HAP-1 (cell line): ENCODE measurements around the gene ARMS2.

ENCODE experiments used
- DNase-seq, 2 experiments: peaks; one replicate each; pipeline ENCODE4 v3.0.0-alpha.2; 2016 to 2020; ENCODE audit warnings: low spot score in 2 of 2
- H3K27me3 ChIP-seq: fragments of 250-450 bp; sonication (Bioruptor Pico); 2 replicates; pipeline ENCODE4 v1.5.1; 2020; ENCODE audit warnings: low read depth, mild to moderate bottlenecking, moderate library complexity
- H3K36me3 ChIP-seq: fragments of 250-450 bp; sonication (Bioruptor Pico); replicated peaks from 2 replicates; pipeline ENCODE4 v1.5.1; 2020; ENCODE audit warnings: mild to moderate bottlenecking
- H3K4me1 ChIP-seq: fragments of 250-450 bp; sonication (Bioruptor Pico); 2 replicates; pipeline ENCODE4 v1.5.1; 2020; ENCODE audit warnings: mild to moderate bottlenecking
- H3K4me3 ChIP-seq: fragments of 250-450 bp; sonication (Bioruptor Pico); 2 replicates; pipeline ENCODE4 v1.5.1; 2020; ENCODE audit warnings: mild to moderate bottlenecking, moderate library complexity
- H3K9me3 ChIP-seq: fragments of 250-450 bp; sonication (Bioruptor Pico); 2 replicates; pipeline ENCODE4 v1.5.1; 2020; ENCODE audit warnings: mild to moderate bottlenecking, moderate library complexity
- in situ Hi-C: fragments of 300-500 bp; cut with MboI; formaldehyde crosslinking; loops from 3 replicates; pipeline ENCODE4 v1.14.3; 2020; ENCODE audit warnings: low sequenced_read_pairs, inconsistent platforms, mixed read lengths

Gene ARMS2

DNA sequence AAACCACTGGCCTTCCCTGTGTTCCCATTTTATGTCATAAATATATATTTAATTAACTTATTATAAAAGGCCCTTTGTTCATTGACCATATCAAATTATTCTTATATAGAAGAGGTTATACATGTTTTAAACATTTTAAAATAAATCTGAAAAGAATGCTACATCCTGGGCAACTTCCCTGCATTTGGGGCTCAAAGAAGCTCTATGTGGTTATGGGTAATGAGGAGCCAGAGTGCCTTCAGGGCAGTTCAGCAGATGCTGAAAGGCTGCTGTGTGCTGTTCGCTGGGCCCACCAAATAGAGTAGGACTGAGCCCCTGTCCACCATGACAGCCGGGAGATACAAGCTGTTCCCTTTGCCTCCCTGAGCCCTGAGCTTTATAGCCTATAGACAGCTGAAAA lies 42.8 kb downstream of the ARMS2 start:
- Histone ChIP-seq H3K27me3 (no peaks in the 10 kb centered on the region), H3K9me3 (no peaks in the 10 kb centered on the region), H3K4me3 (no peak overlapping the region), H3K36me3 (no peaks in the 10 kb centered on the region), H3K4me1 (peaks cover 22% of the 10 kb centered on the region)
- DNase-seq, result no peak
- in situ Hi-C loops, result no loop called here

DNA sequence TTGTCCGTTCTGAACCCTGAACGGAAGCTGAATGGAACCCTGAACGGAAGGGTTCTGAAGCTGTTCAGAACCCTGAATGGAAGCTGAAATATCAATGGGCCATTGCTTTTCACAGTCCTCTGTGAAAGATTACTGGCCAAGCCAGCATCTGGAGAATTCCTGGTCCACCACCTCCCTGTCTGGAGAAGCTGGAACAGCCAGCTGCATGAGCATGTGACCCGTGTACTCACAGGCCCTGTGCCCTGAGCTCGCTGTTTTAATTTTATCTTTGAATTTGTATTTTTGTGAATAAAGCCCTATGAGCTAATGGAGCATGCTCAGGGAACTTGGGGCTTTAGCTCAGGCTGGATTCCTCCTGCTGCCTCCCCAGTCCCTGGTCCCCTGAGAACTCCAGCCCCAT lies 44.1 kb downstream of the ARMS2 start:
- Histone ChIP-seq H3K4me3 (no peak overlapping the region), H3K4me1 (peaks cover 22% of the 10 kb centered on the region), H3K27me3 (no peaks in the 10 kb centered on the region), H3K36me3 (no peaks in the 10 kb centered on the region), H3K9me3 (no peaks in the 10 kb centered on the region)
- DNase-seq, result no peak
- in situ Hi-C loops, result no loop called here

DNA sequence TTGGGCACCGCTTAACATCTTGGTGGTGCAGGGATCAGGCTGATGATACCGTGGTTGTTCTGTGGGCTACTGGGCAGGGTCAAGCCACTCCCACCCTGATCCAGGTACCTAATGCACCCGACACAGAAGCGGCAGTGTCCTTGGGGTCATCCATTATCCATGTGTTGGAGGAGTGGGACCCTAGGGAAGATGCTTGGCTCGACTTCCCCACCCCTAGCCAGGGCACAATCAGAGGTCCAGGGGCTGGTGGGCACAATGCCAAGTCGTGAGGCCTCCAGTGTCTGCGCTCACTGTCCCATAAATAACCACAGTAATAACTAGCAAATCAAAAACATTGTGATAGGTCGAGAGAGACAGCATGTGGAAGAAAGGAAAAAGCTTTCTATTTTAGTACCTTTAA lies 44.6 kb downstream of the ARMS2 start:
- in situ Hi-C loops, result no loop called here
- Histone ChIP-seq H3K9me3 (no peaks in the 10 kb centered on the region), H3K36me3 (no peaks in the 10 kb centered on the region), H3K4me3 (no peak overlapping the region), H3K4me1 (peaks cover 22% of the 10 kb centered on the region), H3K27me3 (no peaks in the 10 kb centered on the region)
- no peak for DNase-seq

DNA sequence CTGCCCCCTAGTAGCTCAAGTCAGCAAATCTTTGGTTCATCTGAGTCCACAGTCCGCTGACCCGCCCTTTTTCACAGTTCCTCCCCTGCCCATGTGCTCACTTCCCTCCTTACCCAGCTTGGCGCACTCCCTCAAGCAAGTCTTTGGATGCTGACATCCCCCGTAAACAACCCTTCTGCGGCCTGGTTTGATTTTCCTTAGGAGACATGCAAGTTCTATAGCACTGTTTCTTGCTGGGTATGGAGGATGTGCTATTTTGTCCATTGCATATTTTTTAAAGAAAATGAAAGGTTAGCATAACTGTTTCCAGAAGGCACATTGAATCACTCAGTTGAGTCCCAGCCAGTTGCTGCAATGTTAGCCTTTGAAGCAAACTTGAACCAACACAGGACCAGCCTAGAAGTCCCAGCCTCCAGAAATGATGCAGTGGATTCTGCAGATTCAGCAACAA lies 45.1 kb downstream of the ARMS2 start:
- in situ Hi-C loops, result no loop called here
- H3K9me3 ChIP-seq, result no peaks in the 10 kb centered on the region
- no peak for DNase-seq
- H3K27me3 ChIP-seq, result no peaks in the 10 kb centered on the region
- H3K4me1 ChIP-seq, result peaks cover 20% of the 10 kb centered on the region
- no peaks in the 10 kb centered on the region for H3K36me3 ChIP-seq
- H3K4me3 ChIP-seq, result no peak overlapping the region

DNA sequence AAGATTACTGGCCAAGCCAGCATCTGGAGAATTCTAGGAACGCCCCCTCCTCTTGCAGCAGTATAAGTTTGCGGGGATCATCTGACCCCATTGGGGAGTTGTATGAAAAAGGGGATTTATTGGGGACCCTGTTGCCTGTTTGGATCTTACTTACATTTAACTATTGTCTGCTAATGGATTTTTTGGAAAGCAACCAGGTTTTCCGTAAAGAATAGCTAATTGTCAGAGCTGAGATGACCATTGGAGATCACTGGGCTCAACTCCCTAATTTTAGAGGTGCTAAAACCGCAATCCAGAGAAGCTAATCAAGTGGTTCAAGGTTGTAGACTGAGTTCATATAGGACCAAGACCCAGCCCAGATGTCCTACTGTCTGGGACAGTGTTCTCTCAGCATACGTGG lies 45.7 kb downstream of the ARMS2 start:
- peaks cover 13% of the 10 kb centered on the region for H3K4me1 ChIP-seq
- no peaks in the 10 kb centered on the region for H3K27me3 ChIP-seq
- in situ Hi-C loops, result no loop called here
- no peaks in the 10 kb centered on the region for H3K36me3 ChIP-seq
- no peaks in the 10 kb centered on the region for H3K9me3 ChIP-seq
- H3K4me3 ChIP-seq, result no peak overlapping the region
- DNase-seq, result no peak

DNA sequence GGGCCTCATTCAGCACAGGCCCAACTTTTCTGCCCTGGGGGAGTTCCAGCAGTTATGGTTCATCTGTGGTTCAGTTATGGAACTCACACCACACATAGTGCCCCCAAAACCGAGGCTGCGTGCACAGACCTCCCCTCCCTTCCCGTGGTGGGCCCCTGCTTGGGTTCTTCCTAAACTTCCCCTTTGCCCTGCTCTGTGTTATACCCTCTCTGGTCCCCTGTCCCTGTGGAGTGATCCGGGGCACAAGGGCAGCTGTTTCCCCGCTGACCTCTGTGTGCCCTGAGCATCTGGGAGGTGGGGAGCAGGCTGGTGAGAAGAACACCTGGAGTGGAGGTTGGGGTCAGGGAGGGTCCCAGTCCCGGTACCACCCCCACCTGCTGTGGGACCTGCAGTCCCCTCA lies 46.3 kb downstream of the ARMS2 start:
- no peaks in the 10 kb centered on the region for H3K27me3 ChIP-seq
- DNase-seq, result no peak
- no peak overlapping the region for H3K4me3 ChIP-seq
- peaks cover 11% of the 10 kb centered on the region for H3K4me1 ChIP-seq
- no peaks in the 10 kb centered on the region for H3K9me3 ChIP-seq
- in situ Hi-C loops, result no loop called here
- H3K36me3 ChIP-seq, result no peaks in the 10 kb centered on the region

DNA sequence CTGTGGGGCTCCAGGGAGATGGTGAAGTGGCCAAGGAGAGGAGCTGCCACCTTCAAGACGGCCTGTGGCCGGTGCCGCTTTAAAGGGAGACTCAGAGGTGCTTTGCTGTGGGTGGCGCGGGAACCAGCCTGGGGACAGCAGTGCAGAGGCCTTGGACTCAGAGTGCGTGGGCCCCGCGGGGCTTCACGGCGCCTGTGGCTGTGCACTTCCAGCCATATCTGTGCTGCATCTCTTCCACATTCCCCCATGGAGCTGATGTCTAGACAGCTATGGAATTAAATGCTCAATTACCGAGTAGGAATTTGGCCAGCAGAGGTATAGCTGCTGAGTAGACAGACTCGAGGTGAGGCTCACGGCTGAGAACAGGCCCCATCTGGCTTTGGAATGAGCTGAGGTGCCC lies 48.6 kb downstream of the ARMS2 start:
- H3K9me3 ChIP-seq, result no peaks in the 10 kb centered on the region
- in situ Hi-C loops, result no loop called here
- no peaks in the 10 kb centered on the region for H3K4me1 ChIP-seq
- no peak overlapping the region for H3K4me3 ChIP-seq
- H3K27me3 ChIP-seq, result no peaks in the 10 kb centered on the region
- no peaks in the 10 kb centered on the region for H3K36me3 ChIP-seq
- DNase-seq, result no peak

DNA sequence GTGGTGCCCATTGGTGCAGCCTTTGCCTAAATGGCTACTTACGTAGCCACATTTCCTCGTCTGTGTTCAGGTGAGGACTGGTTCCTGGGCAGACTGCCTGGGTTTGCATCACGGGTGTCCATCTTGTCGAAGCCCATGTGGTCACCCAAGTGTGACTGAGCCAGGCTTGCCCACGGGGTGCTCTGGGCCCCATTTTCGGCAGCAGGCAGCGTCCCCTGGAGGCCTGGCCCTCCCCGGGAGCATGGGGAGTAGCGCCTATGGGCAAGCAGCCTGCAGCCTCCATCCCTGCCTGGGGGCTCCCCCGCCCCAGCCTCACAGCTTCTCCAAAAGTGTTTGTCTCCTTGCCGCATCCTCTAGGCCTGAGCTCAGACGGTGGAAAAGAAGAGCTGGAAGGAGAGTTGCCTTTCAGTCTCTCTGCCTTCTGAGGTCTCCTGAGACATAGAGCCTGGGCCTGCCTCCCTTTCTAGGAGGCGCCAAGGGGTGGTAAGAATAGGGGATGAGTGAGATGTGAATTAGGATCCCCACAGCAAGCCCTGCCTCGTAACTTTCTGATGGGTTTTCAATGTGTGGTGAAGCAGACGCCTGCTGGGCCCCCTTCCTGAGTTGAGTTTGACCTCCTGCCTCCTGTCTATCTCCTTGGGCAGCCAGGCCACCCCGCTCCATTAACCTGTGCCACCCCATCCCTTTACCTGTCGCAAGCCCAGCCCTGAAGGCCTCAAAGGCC lies 49.6 kb downstream of the ARMS2 start:
- H3K27me3 ChIP-seq, result no peaks in the 10 kb centered on the region
- no peaks in the 10 kb centered on the region for H3K36me3 ChIP-seq
- no peaks in the 10 kb centered on the region for H3K9me3 ChIP-seq
- no peaks in the 10 kb centered on the region for H3K4me1 ChIP-seq
- in situ Hi-C loops, result no loop called here
- no peak for DNase-seq
- H3K4me3 ChIP-seq, result no peak overlapping the region

DNA sequence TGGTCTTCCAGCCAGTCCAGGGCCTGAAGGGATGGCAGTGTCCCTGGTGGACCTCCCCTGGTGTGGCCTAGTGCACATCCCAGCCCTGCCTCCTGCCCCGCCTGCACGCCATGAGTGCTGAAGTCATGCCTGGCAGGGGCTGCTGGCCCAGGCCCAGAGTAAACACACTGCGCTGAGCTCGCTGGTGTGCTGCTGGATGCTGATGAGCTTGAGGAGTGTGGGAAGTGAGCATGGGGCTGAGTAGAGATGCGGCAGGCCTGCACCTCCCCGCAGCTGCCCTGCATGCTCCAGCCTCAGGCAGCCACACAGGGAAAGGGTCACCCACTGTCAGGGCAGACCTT lies 50.1 kb downstream of the ARMS2 start:
- no peak for DNase-seq
- no peaks in the 10 kb centered on the region for H3K9me3 ChIP-seq
- H3K4me1 ChIP-seq, result no peaks in the 10 kb centered on the region
- no peaks in the 10 kb centered on the region for H3K27me3 ChIP-seq
- in situ Hi-C loops, result no loop called here
- H3K4me3 ChIP-seq, result no peak overlapping the region
- H3K36me3 ChIP-seq, result no peaks in the 10 kb centered on the region

DNA sequence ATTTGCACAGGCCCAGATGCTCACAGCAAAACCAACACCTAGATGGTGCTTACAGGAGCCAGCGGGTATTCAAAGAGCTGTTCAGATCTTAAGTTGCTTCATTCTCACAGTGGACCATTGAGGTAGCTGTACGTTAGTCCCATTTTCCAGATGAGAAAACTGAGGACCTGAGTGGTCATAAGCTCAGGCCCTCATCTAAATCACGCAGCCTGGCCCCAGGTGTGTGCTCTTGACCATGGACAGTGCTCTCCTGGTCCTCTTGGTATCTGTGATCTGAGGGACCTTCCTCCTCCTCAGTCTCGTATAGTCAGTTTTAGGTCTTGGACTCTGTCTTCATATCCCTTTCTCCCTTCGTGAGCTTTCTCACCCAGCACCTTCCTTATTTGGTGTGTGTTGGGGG lies 50.6 kb downstream of the ARMS2 start:
- no peak for DNase-seq

DNA sequence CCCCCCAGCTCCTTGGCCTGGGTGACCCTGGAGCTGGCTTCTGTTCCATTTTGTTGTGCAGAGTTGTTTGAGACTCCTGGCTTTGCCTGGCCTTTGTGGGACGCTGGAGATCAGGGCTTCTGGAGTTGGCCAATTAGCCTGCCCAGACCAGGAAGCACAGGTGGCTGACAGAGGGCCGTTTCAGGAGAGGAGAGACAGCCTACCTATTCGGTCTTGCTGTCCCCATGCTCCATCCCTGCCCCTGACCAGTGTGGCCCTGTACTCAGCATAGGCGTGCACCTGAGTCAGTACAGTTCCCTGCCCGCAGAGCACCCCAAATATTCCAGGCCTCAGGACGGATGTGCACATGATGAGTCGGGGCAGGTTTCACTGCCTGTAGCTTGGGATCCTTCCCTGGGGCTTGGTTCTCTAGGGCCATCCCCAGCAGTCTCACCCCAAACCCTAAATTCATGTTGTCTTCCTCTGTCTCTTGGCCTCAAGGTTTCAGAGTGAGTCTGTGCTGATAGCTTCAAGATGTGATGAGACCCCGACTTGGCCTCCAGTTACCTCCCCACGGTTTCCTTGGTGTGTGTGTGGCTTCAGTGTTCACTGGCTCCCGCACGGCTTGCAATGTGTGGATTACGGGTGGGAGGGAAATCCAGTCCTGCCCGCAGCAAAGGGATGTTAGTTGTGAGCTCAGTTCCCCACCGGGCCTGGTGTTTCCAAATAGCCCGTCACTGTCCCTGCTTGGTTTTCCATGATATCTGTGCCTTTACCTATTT lies 51.6 kb downstream of the ARMS2 start:
- H3K9me3 ChIP-seq, result no peaks in the 10 kb centered on the region
- no peaks in the 10 kb centered on the region for H3K27me3 ChIP-seq
- in situ Hi-C loops, result no loop called here

More for the DNA sequence above, 50.6 kb downstream of the ARMS2 start:
- no peak overlapping the region for H3K4me3 ChIP-seq
- in situ Hi-C loops, result no loop called here
- no peaks in the 10 kb centered on the region for H3K36me3 ChIP-seq
- no peaks in the 10 kb centered on the region for H3K9me3 ChIP-seq
- H3K27me3 ChIP-seq, result no peaks in the 10 kb centered on the region
- H3K4me1 ChIP-seq, result no peaks in the 10 kb centered on the region

More for the DNA sequence above, 51.6 kb downstream of the ARMS2 start:
- no peaks in the 10 kb centered on the region for H3K36me3 ChIP-seq
- no peaks in the 10 kb centered on the region for H3K4me1 ChIP-seq
- DNase-seq, result no peak
- H3K4me3 ChIP-seq, result no peak overlapping the region
